Ecto neural progenitor cell (in vitro differentiated cells): ENCODE data around the gene WHRN.

ENCODE experiments used
- DNase-seq: peaks from one replicate; pipeline ENCODE4 v3.0.0-alpha.2; 2018; ENCODE audit warnings: low spot score

WHRN gene

DNA sequence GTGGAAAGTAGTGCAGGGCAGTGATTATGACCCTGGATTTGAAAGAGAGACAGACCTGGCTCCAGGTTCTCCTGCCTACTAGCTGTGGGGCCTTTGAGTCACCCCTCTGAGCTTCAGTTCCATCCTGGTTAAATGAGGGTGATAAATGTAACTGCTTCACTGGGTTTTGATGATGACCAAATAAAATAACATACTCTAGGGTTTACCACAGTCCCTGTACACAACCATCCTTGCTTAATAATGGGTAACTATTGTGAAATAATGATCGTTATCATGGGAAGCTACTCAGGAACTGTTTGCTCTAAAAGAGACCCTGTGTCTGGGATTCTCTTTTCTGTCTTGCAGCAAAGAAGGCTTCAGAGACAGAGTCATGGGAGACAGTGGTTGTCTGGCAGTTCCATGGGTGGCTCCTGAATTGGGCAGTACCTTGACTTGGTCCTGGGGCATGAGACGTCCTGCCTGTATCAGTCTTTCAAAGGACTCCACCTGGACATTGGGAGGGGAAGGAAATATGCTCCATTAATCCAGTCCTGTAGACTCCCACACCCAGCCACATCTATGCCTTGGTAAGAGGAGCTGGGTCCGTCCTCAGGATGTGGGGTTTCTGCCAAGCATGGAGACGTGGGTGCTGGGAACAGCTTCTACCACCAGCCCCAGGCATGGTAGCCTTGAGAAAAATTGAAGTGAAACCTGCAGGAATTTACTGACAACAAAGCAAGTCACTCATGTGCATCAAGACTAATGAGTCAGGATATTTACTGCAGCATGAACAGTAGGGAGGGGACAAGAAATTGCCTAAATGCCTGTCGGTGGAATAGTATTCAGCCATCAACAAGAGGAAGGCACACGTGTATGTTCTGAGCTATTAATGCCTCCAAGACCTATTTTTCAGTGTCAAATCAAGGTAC, 140.9 kb downstream of the WHRN start:
- DNase-seq, result no peak

- DNase-seq, result no peak
Observed at GRCh38 chr9:114363424-114363823, 141.8 kb downstream of the WHRN start.

DNA sequence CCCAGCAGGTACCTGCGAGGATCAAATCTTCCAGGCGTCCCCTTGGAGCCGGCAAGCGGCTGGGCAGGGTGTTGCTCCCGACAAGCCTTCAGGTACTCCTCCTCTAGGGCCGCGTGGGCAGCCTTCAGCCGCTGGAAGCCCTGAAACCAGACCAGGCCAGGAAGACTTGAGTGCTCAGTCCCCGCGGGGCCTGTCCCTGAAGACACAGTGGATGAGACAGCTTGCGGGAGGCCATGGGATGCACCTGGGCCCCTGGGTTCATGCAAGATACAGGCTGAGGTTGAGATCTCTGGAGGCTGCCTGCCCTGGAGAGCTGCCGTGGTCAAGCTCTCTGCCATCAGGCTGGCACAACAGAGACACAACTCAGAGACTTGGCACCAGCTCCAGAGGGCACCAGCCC, 142.9 kb downstream of the WHRN start:
- DNase-seq, result no peak

DNA sequence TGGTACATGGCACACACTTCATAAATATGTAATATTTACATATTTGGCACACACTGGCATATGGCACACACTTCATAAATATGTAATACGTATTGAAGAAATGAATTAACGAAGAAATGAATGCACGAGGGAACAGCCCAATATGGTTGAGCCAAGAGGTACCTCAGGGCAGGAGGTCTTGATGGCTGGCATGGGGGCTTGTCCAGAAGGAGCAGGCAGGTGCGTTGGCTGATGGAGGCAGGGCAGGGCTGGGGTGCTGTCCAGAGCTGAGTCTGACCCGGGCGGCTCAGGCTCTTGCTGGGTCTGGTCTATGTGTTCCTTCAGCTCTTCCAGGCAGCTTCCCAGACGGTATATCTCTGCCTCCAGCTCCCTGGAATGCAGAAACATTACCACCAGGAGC, 143.7 kb downstream of the WHRN start:
- DNase-seq, result no peak

DNA sequence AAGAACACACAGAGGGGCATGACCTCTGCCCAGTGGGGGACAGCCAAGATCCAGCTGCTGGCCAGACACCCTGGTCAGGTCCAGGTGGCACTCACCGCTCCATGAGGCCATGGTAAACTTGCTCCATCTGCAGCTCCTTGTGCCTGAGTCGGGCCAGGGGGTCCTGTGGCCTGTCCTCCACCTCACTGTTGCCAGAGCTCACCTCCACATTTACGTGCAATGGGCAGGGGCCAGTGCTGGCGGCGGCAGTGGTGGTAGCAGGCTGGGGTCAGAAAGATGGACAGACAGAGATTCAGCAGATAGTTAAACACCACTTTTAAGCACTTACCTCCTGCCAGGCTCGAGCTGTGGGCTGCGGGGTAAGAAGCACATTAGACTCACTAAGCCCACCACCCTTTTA, 145.5 kb downstream of the WHRN start:
- DNase-seq, result no peak

DNA sequence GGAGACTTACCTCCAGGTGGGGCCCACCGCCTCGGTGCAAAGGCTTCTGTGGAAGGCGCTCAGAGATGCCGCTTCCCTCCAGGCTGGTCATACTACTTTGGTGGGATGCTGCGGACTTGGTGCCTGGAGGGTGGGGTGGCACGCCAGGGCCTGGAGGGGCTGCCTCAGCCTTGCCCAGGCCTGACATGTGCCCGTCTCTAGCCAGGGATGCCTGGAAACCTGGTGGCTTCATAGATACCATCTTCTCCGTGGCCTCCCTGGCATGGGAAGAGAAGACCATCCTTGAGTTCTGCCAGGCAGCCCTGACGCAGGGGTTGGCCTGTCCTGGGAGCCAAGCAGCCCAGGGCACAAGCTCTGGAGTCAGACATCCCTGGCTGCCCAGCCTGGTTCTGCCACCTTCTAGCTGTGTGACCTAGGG, 147.4 kb downstream of the WHRN start:
- no peak for DNase-seq

DNA sequence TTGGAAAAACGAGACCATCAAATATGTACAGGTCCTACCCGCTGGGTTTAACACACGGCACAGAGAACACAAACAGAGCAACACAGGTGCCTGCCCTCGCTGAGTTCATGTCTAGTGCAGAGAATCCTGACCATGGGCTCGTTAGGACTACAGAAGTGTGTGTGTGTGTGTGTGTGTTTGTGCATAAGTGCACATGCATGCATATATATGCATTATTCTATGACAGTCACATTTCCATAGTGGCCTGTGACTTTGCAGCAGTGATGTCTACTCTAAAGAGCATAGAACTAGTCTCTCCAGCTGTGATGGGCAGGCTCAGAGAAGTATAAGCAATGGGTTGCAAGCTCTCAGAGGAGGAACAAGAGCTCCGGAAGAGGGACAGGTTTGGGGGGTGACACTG, 147.9 kb downstream of the WHRN start:
- no peak for DNase-seq

DNA sequence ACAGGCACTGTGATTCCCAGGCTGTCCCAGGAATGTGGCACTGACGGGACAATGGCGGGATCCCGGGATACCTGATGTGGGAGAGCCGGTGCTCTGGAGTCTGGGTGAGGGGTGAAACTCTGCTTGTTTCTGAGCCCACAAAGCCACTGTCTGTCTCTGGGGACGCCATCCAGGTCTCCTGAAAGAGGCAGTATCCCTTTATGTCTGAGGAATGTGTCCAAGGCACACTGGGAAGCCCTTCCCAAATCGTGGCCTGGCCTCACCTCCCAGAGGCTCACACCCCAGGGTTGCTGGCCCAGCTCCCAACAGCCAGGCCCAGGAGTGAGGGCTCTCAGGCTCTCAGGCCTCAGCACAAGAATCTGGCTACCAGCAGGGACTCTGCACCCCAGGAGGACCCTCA, 148.5 kb downstream of the WHRN start:
- DNase-seq, result no peak

DNA sequence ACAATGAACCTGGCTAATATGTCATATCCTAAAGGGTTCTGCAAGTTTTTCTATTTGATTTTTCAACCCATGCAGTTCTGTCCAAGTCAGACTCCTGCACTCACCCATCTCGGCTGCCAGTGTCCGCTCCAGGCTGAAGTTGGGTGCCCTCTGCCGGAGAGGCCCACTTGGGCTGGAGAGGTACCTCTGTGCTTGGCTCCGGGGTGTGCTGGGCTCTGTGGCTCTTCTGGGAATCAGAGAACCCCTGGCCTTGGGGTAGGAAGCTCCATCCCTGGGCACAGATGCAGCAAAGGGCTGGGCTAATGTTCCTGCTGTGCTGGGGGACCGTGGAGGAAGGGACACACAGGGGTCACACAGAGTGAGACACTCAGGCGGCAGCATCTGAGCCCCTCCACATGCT, 149.5 kb downstream of the WHRN start:
- no peak for DNase-seq
